GM21529 (cell line): Measurements from ENCODE around the gene VEGFB.
A peak's percentile ranks its signal among the peaks of the same experiment; 100 is the strongest.

Experiments used
- ATAC-seq: cut with Tn5 transposase; IDR thresholded peaks from one replicate; pipeline ENCODE4 v1.9.1; 2021; ENCODE audit not compliant: unreplicated experiment

VEGFB gene

GRCh38 chr11:64233913-64234586, at the start of gene VEGFB:
Gene VEGFB (plus strand): TSS chr11:64234584. CDS start chr11:64234834, 250 bp downstream.
- ATAC-seq, result no peak

GRCh38 chr11:64185175-64185692, 49.1 kb upstream of the VEGFB start:
- ATAC-seq, result peak; percentile 20

GRCh38 chr11:64185693-64186491, 48.5 kb upstream of the VEGFB start, which contains the start of gene STIP1:
Gene STIP1 (plus strand): TSS chr11:64186171. CDS start chr11:64186262, 91 bp downstream.
- peak; percentile 77 for ATAC-seq

- no peak for ATAC-seq
Measured at GRCh38 chr11:64186492-64187165, 47.8 kb upstream of the VEGFB start.

DNA sequence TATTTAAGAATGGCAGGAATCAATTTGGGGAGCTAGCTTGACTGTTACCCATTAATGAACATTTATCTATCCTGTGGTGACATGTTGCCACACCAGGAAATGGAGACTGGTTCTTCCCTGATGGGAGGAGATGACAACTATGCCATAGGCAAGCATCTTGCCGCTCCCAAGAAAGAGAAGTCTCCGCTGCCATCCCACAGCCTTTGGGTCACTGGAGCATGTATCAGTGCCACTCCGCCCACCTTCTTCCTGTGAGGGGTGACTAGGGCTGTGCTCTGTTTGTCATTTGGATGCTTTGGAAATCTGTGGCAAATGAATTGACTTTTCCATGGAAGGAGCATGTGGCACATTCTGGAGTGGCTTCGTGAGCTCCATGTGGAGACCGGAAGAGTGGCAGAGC, 42.0 kb upstream of the VEGFB start:
- ATAC-seq, result no peak

- ATAC-seq, result no peak
Measured at GRCh38 chr11:64196626-64197025, 37.8 kb upstream of the VEGFB start.

GRCh38 chr11:64198511-64198910, 35.9 kb upstream of the VEGFB start:
- no peak for ATAC-seq

DNA sequence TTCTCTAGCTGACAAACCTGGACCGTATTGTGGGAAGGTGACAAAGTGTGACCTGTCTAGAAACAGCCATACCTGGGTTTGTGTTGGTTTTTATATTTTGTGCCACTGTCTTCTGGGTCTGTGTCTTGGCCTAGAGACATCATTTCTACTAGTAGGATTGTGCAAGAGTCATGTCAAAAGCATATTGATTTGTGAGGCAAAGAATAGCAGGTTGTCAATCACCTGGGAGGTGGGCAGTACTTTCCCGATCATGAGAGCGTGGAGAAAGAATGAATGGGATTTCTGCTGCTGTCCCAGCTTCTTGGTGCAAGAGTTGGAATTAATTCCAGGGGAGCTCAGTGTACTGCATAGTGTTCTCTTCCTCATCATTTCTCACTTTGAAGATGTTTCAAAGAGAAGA, 32.8 kb upstream of the VEGFB start:
- ATAC-seq, result no peak

GRCh38 chr11:64202992-64203391, 31.4 kb upstream of the VEGFB start:
- no peak for ATAC-seq

GRCh38 chr11:64203421-64204079, 30.8 kb upstream of the VEGFB start:
- ATAC-seq, result no peak

- no peak for ATAC-seq
Measured at GRCh38 chr11:64204080-64204440, 30.3 kb upstream of the VEGFB start.

DNA sequence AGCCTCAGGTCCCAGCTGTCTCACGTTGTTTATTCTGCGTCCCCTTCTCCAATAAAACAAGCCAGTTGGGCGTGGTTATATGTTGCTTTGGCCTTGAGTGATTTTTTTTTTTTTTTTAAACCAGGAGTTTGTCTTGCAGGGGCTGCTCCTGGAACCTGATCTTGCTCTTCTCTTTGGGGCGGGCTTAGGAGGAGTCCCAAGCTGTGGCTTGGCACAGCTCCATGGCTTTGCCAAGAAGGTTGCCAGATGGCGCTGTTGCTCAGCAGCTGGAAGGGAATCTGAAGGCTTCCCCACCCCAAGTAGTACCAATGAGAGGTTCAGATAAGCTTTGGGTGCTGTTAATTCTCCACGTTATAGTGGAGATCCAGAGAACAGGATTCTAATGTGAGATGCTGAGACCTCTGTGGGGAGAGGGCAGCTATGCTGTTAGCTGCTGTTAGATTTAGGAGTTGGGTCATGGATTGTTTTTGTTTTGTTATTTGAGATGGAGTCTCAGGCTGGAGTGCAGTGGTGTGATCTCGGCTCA, 29.9 kb upstream of the VEGFB start:
- no peak for ATAC-seq

GRCh38 chr11:64206457-64207255, 27.7 kb upstream of the VEGFB start, which contains the start of gene FERMT3:
Gene FERMT3 (plus strand): TSS chr11:64206721. CDS start chr11:64207365, 644 bp downstream.
- ATAC-seq, result peak; percentile 47

DNA sequence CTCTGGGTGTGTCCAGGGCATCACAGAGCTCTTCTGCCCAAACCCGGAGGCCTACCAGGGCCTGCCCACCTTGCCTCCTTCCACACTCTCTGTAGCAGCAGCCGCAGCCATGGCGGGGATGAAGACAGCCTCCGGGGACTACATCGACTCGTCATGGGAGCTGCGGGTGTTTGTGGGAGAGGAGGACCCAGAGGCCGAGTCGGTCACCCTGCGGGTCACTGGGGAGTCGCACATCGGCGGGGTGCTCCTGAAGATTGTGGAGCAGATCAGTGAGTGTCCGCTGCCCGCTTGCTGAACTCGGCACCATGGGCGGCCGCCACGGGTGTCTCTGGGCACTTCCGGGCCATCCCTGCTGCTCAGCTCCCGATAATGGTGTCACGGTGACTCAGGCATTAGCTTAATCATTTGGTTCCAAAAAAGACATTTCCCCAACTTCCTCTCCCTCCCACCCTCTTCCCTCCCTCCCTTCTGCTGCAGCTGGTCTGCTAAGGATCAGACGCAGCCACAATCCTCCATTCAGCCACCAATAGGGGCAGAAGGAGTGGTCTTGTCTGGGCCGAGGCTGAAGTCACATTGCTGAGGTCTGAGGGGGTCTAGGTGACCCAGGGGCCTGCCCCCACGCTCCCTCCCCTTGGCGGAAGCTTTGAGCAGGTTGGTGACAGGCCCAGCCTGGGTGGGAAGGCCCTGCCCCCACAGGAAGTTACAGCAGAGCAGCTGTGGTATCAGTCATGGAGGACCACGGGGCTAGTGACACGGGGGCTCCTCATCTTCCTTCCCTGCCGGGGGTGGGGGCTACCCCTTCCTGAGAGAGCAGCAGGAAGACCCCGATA, 26.9 kb upstream of the VEGFB start:
- peak; percentile 62 for ATAC-seq

GRCh38 chr11:64208086-64208795, 26.1 kb upstream of the VEGFB start:
- no peak for ATAC-seq

- no peak for ATAC-seq
Measured at GRCh38 chr11:64208796-64209562, 25.4 kb upstream of the VEGFB start.

DNA sequence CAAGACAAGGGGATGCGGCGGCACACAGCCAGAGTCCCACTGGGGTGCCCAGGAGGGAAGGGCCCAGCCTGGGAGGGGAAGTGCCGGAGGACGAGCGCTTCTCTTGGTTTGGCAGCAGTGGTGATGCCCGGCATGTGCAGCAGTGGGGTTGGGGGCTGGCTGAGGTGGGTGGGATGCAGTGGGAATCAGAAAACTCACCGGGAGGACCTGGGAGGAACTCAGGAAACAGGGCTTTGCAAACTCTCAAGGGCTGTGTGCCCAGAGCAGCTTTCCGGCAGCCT, 24.9 kb upstream of the VEGFB start:
- no peak for ATAC-seq
